Activated CD8-positive, alpha-beta memory T cell treated with anti-CD3 and anti-CD28 coated beads, Interleukin-2, amount 50 U/mL, for 48 hours (primary cell): ENCODE data around the gene EPN2.

Experiments
- DNase-seq: peaks from one replicate; pipeline ENCODE4 v3.0.0-alpha.2; 2020

EPN2 gene

GRCh38 chr17:19242323-19242722, 5.2 kb downstream of the EPN2 start:
- DNase-seq, result no peak

GRCh38 chr17:19242926-19243325, 5.8 kb downstream of the EPN2 start:
- no peak for DNase-seq

GRCh38 chr17:19243838-19244237, 6.7 kb downstream of the EPN2 start:
- DNase-seq, result no peak

- DNase-seq, result no peak
Observed at GRCh38 chr17:19244357-19244756, 7.2 kb downstream of the EPN2 start.

GRCh38 chr17:19244781-19245180, 7.6 kb downstream of the EPN2 start:
- DNase-seq, result no peak

- no peak for DNase-seq
Observed at GRCh38 chr17:19247473-19247872, 10.3 kb downstream of the EPN2 start.

- no peak for DNase-seq
Observed at GRCh38 chr17:19248151-19248927, 11.2 kb downstream of the EPN2 start.

GRCh38 chr17:19248928-19249574, 11.9 kb downstream of the EPN2 start:
- DNase-seq, result no peak

- DNase-seq, result no peak
Observed at GRCh38 chr17:19249681-19250080, 12.5 kb downstream of the EPN2 start.

- no peak for DNase-seq
Observed at GRCh38 chr17:19250421-19251173, 13.4 kb downstream of the EPN2 start.

GRCh38 chr17:19253112-19253511, 15.9 kb downstream of the EPN2 start:
- no peak for DNase-seq

- no peak for DNase-seq
Observed at GRCh38 chr17:19254651-19255050, 17.5 kb downstream of the EPN2 start.

- DNase-seq, result no peak
Observed at GRCh38 chr17:19255279-19255678, 18.1 kb downstream of the EPN2 start.

GRCh38 chr17:19258371-19258770, 21.2 kb downstream of the EPN2 start:
- DNase-seq, result no peak

- no peak for DNase-seq
Observed at GRCh38 chr17:19260958-19261357, 23.8 kb downstream of the EPN2 start.

- DNase-seq, result no peak
Observed at GRCh38 chr17:19261426-19261825, 24.3 kb downstream of the EPN2 start.

GRCh38 chr17:19262650-19263631, 25.8 kb downstream of the EPN2 start:
- DNase-seq, result no peak

- DNase-seq, result no peak
Observed at GRCh38 chr17:19263641-19264051, 26.5 kb downstream of the EPN2 start.

GRCh38 chr17:19264268-19264667, 27.1 kb downstream of the EPN2 start:
- DNase-seq, result no peak

GRCh38 chr17:19264681-19265080, 27.5 kb downstream of the EPN2 start:
- DNase-seq, result no peak

- no peak for DNase-seq
Observed at GRCh38 chr17:19265755-19266154, 28.6 kb downstream of the EPN2 start.

- no peak for DNase-seq
Observed at GRCh38 chr17:19268611-19269010, 31.4 kb downstream of the EPN2 start.

- no peak for DNase-seq
Observed at GRCh38 chr17:19269106-19269505, 31.9 kb downstream of the EPN2 start.
